Right renal pelvis (tissue), 4 donors: ENCODE results near the gene HDAC2. TPM values are rescaled to one million over a fixed set of nuclear protein-coding genes. Genes with fewer than 3 reads are reported as not detected.

Experiments
- polyA plus RNA-seq, 4 donors: library from polyadenylated mRNA; unstranded; fragments of 120-200 nt; gene quantifications; one replicate each; pipeline ENCODE4 v1.2.1, GENCODE V29; 2013; ENCODE audit not compliant: insufficient read length in 4 of 4

HDAC2 gene
- polyA plus RNA-seq, 4 donors = 235 to 268 (median 264) TPM

Other genes with a start within 250 kb of the HDAC2 start
- 100 to 1,000 TPM; 260 to 308 (median 301) TPM for gene MARCKS, start 113.8 kb downstream of the HDAC2 start, polyA plus RNA-seq